ENCODE results near the gene SERPINB12.

SERPINB12 gene

GRCh38 chr18:63545000-63545399 is 2.8 kb downstream of the SERPINB12 start:
- in situ Hi-C loops (cut with MboI; ENCODE audit: low sequenced_read_pairs), result no loop called here

- in situ Hi-C loops (cut with MboI; ENCODE audit: low sequenced_read_pairs), result no loop called here
These were observed 7.9 kb downstream of the SERPINB12 start for GRCh38 chr18:63550068-63550467.

GRCh38 chr18:63551769-63552168 is 9.6 kb downstream of the SERPINB12 start:
- in situ Hi-C loops (cut with MboI; ENCODE audit: low sequenced_read_pairs), result no loop called here

- in situ Hi-C loops (cut with MboI; ENCODE audit: low sequenced_read_pairs), result no loop called here
These were observed 10.4 kb downstream of the SERPINB12 start for GRCh38 chr18:63552581-63552980.

GRCh38 chr18:63553081-63553480 is 10.9 kb downstream of the SERPINB12 start:
- in situ Hi-C loops (cut with MboI; ENCODE audit: low sequenced_read_pairs), result no loop called here

GRCh38 chr18:63559567-63560491 is 17.7 kb downstream of the SERPINB12 start:
- in situ Hi-C loops (cut with MboI; ENCODE audit: low sequenced_read_pairs), result no loop called here

GRCh38 chr18:63562284-63562683 is 20.1 kb downstream of the SERPINB12 start:
- in situ Hi-C loops (cut with MboI; ENCODE audit: low sequenced_read_pairs), result no loop called here

- in situ Hi-C loops (cut with MboI; ENCODE audit: low sequenced_read_pairs), result no loop called here
These were observed 21.9 kb downstream of the SERPINB12 start for GRCh38 chr18:63564021-63564420.

GRCh38 chr18:63564561-63564960 is 22.4 kb downstream of the SERPINB12 start:
- in situ Hi-C loops (cut with MboI; ENCODE audit: low sequenced_read_pairs), result no loop called here

- in situ Hi-C loops (cut with MboI; ENCODE audit: low sequenced_read_pairs), result no loop called here
These were observed 25.1 kb downstream of the SERPINB12 start for GRCh38 chr18:63567276-63567675.

GRCh38 chr18:63567825-63568224 is 25.7 kb downstream of the SERPINB12 start:
- in situ Hi-C loops (cut with MboI; ENCODE audit: low sequenced_read_pairs), result no loop called here

GRCh38 chr18:63570721-63571120 is 28.6 kb downstream of the SERPINB12 start:
- in situ Hi-C loops (cut with MboI; ENCODE audit: low sequenced_read_pairs), result no loop called here

- in situ Hi-C loops (cut with MboI; ENCODE audit: low sequenced_read_pairs), result no loop called here
These were observed 33.5 kb downstream of the SERPINB12 start for GRCh38 chr18:63575681-63576080.

GRCh38 chr18:63578357-63578958 is 36.3 kb downstream of the SERPINB12 start:
- in situ Hi-C loops (cut with MboI; ENCODE audit: low sequenced_read_pairs), result no loop called here

GRCh38 chr18:63579616-63580015 is 37.4 kb downstream of the SERPINB12 start:
- in situ Hi-C loops (cut with MboI; ENCODE audit: low sequenced_read_pairs), result no loop called here

GRCh38 chr18:63585988-63586387 is 43.8 kb downstream of the SERPINB12 start:
- in situ Hi-C loops (cut with MboI; ENCODE audit: low sequenced_read_pairs), result no loop called here

GRCh38 chr18:63586431-63586830 is 44.3 kb downstream of the SERPINB12 start:
- in situ Hi-C loops (cut with MboI; ENCODE audit: low sequenced_read_pairs), result no loop called here

GRCh38 chr18:63586966-63587365 is 44.8 kb downstream of the SERPINB12 start, which contains the start of gene SERPINB13:
Gene SERPINB13, plus strand, starts transcription at chr18:63587343. Its CDS starts 1,325 bp downstream, at chr18:63588668.
- in situ Hi-C loops (cut with MboI; ENCODE audit: low sequenced_read_pairs), result no loop called here

- in situ Hi-C loops (cut with MboI; ENCODE audit: low sequenced_read_pairs), result no loop called here
These were observed 46.7 kb downstream of the SERPINB12 start for GRCh38 chr18:63588909-63589308.

GRCh38 chr18:63590373-63590772 is 48.2 kb downstream of the SERPINB12 start:
- in situ Hi-C loops (cut with MboI; ENCODE audit: low sequenced_read_pairs), result no loop called here

GRCh38 chr18:63590966-63591695 is 49.0 kb downstream of the SERPINB12 start:
- in situ Hi-C loops (cut with MboI; ENCODE audit: low sequenced_read_pairs), result no loop called here
